ENCODE measurements around the gene DAB2IP. TPM values are rescaled to one million over a fixed set of nuclear protein-coding genes. Genes with fewer than 3 reads are reported as not detected.

Gene DAB2IP
- total and polyA plus RNA-seq, 2 donors from 2014 or later = 33.8 to 105 TPM

GRCh38 chr9:121731919-121732318 is 80.5 kb downstream of the DAB2IP start:
- FAIRE-seq (no peak), DNase-seq (no peak)
- Histone ChIP-seq H3K27me3 (ENCODE audit: control insufficient read depth, insufficient read depth, low read length) (no peaks in the 10 kb centered on the region), H3K4me3 (ENCODE audit: low read length in 3 of 3) (no peak overlapping the region), H3K9me3 (ENCODE audit: control insufficient read depth in 2 of 3, insufficient read depth in 1 of 3, low read length in 3 of 3) (no peaks in the 10 kb centered on the region), H3K4me1 (ENCODE audit: control insufficient read depth in 2 of 3, insufficient read depth in 2 of 3, low read depth in 1 of 3, low read length in 3 of 3) (peaks cover 2 to 40% (median 21%) of the 10 kb centered on the region in 3 donors), H3K36me3 (ENCODE audit: control insufficient read depth in 2 of 3, insufficient read depth in 3 of 3, low read length in 3 of 3) (no peaks in the 10 kb centered on the region), H3K27ac (ENCODE audit: low read depth in 2 of 2, low read length in 2 of 2) (peak overlapping the region in 1 of 2 donors; percentile 8), H3K9ac (ENCODE audit: low read length in 3 of 3) (peak overlapping the region in 1 of 3 donors; percentile 52)
- intact Hi-C loops (cut with DNase I) = no loop called here
- TF ChIP-seq CTCF (IDR thresholded peaks at IDR 0.05; ENCODE audit: borderline replicate concordance, extremely low read depth, insufficient read depth) = no peak

GRCh38 chr9:121732389-121732788 is 81.0 kb downstream of the DAB2IP start:
- H3K27me3 ChIP-seq (ENCODE audit: control insufficient read depth, insufficient read depth, low read length) = no peaks in the 10 kb centered on the region
- FAIRE-seq (no peak), DNase-seq (no peak)
- no peak overlapping the region for H3K9ac ChIP-seq (ENCODE audit: low read length in 3 of 3)
- H3K9me3 ChIP-seq (ENCODE audit: control insufficient read depth in 2 of 3, insufficient read depth in 1 of 3, low read length in 3 of 3) = no peaks in the 10 kb centered on the region
- intact Hi-C loops (cut with DNase I) = no loop called here
- H3K36me3 ChIP-seq (ENCODE audit: control insufficient read depth in 2 of 3, insufficient read depth in 3 of 3, low read length in 3 of 3) = no peaks in the 10 kb centered on the region
- TF ChIP-seq CTCF (IDR thresholded peaks at IDR 0.05; ENCODE audit: borderline replicate concordance, extremely low read depth, insufficient read depth) = no peak
- H3K27ac ChIP-seq (ENCODE audit: low read depth in 2 of 2, low read length in 2 of 2) = peak overlapping the region in 1 of 2 donors; percentile 20
- peaks cover 2 to 41% (median 26%) of the 10 kb centered on the region in 3 donors for H3K4me1 ChIP-seq (ENCODE audit: control insufficient read depth in 2 of 3, insufficient read depth in 2 of 3, low read depth in 1 of 3, low read length in 3 of 3)
- no peak overlapping the region for H3K4me3 ChIP-seq (ENCODE audit: low read length in 3 of 3)

DNA sequence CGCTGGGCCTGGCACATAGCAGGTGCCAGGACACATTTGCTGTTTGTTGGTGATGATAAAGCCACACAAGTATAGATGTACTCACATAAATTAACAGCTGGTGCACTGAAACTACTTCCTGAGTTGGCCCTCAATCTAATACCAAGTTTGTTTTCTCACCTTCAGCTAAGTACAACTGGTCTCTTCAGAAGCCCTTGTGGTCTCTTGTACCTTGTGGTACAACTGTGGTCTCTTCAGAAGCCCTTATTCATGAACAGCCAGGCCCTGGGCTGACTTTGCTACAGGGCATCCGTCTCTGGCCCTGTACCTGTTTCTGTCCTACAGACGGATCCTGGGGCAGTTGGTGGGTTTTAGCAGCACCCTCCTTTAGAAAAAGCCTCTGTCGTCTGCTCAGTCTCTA is 81.5 kb downstream of the DAB2IP start:
- Histone ChIP-seq H3K27me3 (ENCODE audit: control insufficient read depth, insufficient read depth, low read length) (no peaks in the 10 kb centered on the region), H3K36me3 (ENCODE audit: control insufficient read depth in 2 of 3, insufficient read depth in 3 of 3, low read length in 3 of 3) (no peaks in the 10 kb centered on the region), H3K4me1 (ENCODE audit: control insufficient read depth in 2 of 3, insufficient read depth in 2 of 3, low read depth in 1 of 3, low read length in 3 of 3) (peaks cover 2 to 43% (median 30%) of the 10 kb centered on the region in 3 donors), H3K4me3 (ENCODE audit: low read length in 3 of 3) (no peak overlapping the region), H3K9me3 (ENCODE audit: control insufficient read depth in 2 of 3, insufficient read depth in 1 of 3, low read length in 3 of 3) (no peaks in the 10 kb centered on the region), H3K9ac (ENCODE audit: low read length in 3 of 3) (peak overlapping the region in 1 of 3 donors; percentile 38), H3K27ac (ENCODE audit: low read depth in 2 of 2, low read length in 2 of 2) (peak overlapping the region in 1 of 2 donors; percentile 20)
- intact Hi-C loops (cut with DNase I) = no loop called here
- FAIRE-seq (no peak), DNase-seq (no peak)
- TF ChIP-seq CTCF (IDR thresholded peaks at IDR 0.05; ENCODE audit: borderline replicate concordance, extremely low read depth, insufficient read depth) = no peak

DNA sequence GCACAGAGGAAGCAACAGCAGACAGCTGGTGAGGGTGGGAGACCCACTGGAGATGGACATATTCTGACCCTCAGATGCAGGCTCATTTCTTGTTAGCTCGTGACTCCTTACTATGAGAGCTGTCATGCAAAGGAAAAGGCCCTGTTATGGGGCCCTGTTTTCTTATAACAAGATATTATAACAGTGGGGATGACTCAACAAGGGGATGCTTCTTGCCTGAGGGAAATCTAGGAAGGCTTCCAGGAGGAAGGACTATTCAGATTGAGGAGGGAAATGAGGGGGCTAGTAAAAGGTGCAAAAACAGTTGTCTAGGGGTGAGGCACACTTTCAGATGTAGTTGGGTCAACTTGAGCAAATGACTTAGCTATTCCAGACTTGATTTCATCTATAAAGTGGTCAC is 83.0 kb downstream of the DAB2IP start:
- Histone ChIP-seq H3K36me3 (ENCODE audit: control insufficient read depth in 2 of 3, insufficient read depth in 3 of 3, low read length in 3 of 3) (no peaks in the 10 kb centered on the region), H3K27me3 (ENCODE audit: control insufficient read depth, insufficient read depth, low read length) (no peaks in the 10 kb centered on the region), H3K9me3 (ENCODE audit: control insufficient read depth in 2 of 3, insufficient read depth in 1 of 3, low read length in 3 of 3) (no peaks in the 10 kb centered on the region), H3K4me3 (ENCODE audit: low read length in 3 of 3) (no peak overlapping the region), H3K4me1 (ENCODE audit: control insufficient read depth in 2 of 3, insufficient read depth in 2 of 3, low read depth in 1 of 3, low read length in 3 of 3) (peaks cover 2 to 59% (median 46%) of the 10 kb centered on the region in 3 donors), H3K9ac (ENCODE audit: low read length in 3 of 3) (no peak overlapping the region), H3K27ac (ENCODE audit: low read depth in 2 of 2, low read length in 2 of 2) (peak overlapping the region in 1 of 2 donors; percentile 26)
- no peak for TF ChIP-seq CTCF (IDR thresholded peaks at IDR 0.05; ENCODE audit: borderline replicate concordance, extremely low read depth, insufficient read depth)
- no peak for DNase-seq
- no peak for FAIRE-seq
- intact Hi-C loops (cut with DNase I) = no loop called here

Data from kidney (tissue), 14 donors.